Hematopoietic multipotent progenitor cell treated with erythropoietin and hydrocortisone succinate and interleukin-3 and kit ligand, for 4 days (in vitro differentiated cells): Measurements from ENCODE around the gene RHBDL2.
A peak's percentile ranks its signal among the peaks of the same experiment; 100 is the strongest.
"Not testable (repeated sequence)": the region's sequence is repeated elsewhere in the genome, so short reads cannot be mapped to it uniquely, and the experiment has no call there.

Source experiments
- DNase-seq: peaks from one replicate; pipeline ENCODE4 v3.0.0-alpha.2; 2015

RHBDL2 gene

GRCh38 chr1:38873027-38873969, 68.3 kb downstream of the RHBDL2 start, which contains the start of gene MYCBP:
MYCBP (minus strand) TSS chr1:38873348; CDS start chr1:38873305, 43 bp downstream.
- peak; percentile 98 for DNase-seq

- peak; percentile 52 for DNase-seq
Observed at GRCh38 chr1:38872401-38873026, 69.1 kb downstream of the RHBDL2 start.

GRCh38 chr1:38870996-38871395, 70.6 kb downstream of the RHBDL2 start:
- DNase-seq: peak; percentile 10

GRCh38 chr1:38867208-38867607, 74.4 kb downstream of the RHBDL2 start:
- DNase-seq: no peak

GRCh38 chr1:38865112-38865715, 76.4 kb downstream of the RHBDL2 start:
- DNase-seq: peak; percentile 13

- DNase-seq: peak; percentile 31
Observed at GRCh38 chr1:38860454-38860795, 81.2 kb downstream of the RHBDL2 start.

GRCh38 chr1:38859561-38860453, 81.8 kb downstream of the RHBDL2 start, which contains the start of gene RRAGC:
RRAGC (minus strand) TSS chr1:38859772; CDS start chr1:38859646, 126 bp downstream.
- peak; percentile 99 for DNase-seq

- DNase-seq: peak; percentile 71
Observed at GRCh38 chr1:38858833-38859560, 82.6 kb downstream of the RHBDL2 start.

- DNase-seq: no peak
Observed at GRCh38 chr1:38852780-38853179, 88.8 kb downstream of the RHBDL2 start.

- peak; percentile 71 for DNase-seq
Observed at GRCh38 chr1:38848071-38848470, 93.6 kb downstream of the RHBDL2 start.

GRCh38 chr1:38846210-38846609, 95.4 kb downstream of the RHBDL2 start:
- DNase-seq: no peak

GRCh38 chr1:38845088-38845487, 96.5 kb downstream of the RHBDL2 start:
- not testable (repeated sequence) for DNase-seq

GRCh38 chr1:38840281-38840680, 101.3 kb downstream of the RHBDL2 start:
- DNase-seq: no peak

GRCh38 chr1:38839363-38839762, 102.3 kb downstream of the RHBDL2 start:
- DNase-seq: no peak

- DNase-seq: not testable (repeated sequence)
Observed at GRCh38 chr1:38836316-38836715, 105.3 kb downstream of the RHBDL2 start.
